HG02571 (cell line): ENCODE measurements around the gene EMD.

ENCODE experiments used
- ATAC-seq: cut with Tn5 transposase; IDR thresholded peaks from one replicate; pipeline ENCODE4 v1.9.1; 2021; ENCODE audit warnings: mild to moderate bottlenecking, moderate library complexity; ENCODE audit not compliant: unreplicated experiment

Gene EMD

DNA sequence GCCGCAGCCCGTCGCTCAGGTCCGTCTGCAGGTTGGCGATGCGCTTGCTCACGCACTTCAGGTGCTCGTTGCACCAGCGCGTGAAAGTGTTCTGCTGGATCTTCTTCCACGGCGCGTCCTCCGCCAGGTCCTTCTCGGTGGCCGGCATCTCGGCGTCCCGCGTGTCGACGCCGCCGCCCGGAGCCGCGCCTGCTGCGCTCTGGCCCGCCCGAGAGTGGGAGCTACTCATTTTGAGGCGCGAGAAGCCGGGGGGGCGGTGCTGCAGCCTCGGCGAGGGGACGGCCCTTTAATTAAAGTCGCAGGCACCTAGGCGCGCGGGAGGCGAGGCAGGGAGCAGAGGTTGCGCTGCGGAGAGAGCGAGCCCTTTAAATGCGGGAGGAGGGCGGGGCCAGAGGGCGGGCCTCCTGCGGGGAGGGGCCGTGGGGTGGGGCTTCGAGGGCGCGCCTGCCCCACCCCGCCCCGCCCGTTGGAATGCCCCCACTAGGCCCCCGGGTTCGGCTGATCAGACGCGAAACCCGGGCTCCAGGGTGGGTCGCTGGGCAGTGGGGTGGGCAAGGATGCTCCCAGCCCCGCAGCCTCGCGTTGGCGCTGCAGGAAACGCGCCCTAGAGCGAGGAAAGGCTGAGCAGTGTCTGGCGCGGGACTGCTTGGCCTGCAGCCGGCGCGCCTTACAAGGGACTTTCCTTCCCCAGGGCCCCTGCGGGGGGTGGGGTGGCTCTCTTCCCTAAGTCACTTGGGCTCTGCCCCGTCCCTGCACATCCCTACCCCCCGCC, 7.9 kb upstream of the EMD start:
- ATAC-seq, result peak; percentile 52

DNA sequence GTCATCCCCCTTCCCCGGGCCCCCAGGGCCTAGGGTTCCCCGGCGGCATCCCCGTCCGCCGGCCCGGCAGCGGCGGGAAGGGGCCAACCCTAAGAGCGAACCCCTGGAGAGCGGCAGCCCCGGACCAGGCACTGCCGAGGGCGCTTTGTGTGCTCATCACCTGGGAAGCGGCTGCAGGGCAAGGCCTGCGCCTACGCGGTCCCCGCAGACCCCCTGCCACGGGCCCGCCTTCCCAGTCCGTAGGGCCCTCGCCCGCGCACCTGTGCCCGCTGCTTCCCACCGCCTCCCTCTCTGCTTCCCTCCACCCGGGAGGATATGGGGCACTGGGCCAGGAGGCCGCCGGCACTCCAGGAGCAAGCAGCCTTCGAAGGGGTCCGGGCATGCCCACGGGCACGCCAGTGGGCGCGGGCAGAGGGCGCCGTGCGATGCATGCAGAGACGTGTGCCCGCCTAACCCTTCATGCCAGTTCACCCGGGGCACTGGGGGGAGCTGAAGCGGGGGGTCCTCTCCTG, 7.2 kb upstream of the EMD start:
- ATAC-seq, result no peak

DNA sequence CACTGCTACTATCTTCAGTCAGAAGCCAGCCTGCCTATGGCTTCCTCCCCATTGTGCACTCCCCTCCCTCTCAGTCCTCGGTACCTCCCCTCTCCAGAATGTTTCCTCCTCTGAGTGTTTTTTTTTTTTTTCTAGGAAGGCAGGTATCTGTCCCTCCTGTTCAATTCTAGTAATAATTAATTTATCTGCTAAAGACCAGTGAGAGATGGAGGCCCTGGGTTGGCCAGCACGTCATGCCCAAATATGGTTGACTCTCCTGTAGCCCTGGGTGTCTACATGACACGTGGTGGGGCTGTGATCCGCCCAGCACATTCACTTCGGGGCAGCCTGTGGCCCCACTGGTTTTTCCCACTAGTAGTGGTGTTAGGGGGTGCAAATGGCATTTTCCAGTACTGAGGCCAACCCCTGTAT, 6.5 kb upstream of the EMD start:
- ATAC-seq, result no peak

DNA sequence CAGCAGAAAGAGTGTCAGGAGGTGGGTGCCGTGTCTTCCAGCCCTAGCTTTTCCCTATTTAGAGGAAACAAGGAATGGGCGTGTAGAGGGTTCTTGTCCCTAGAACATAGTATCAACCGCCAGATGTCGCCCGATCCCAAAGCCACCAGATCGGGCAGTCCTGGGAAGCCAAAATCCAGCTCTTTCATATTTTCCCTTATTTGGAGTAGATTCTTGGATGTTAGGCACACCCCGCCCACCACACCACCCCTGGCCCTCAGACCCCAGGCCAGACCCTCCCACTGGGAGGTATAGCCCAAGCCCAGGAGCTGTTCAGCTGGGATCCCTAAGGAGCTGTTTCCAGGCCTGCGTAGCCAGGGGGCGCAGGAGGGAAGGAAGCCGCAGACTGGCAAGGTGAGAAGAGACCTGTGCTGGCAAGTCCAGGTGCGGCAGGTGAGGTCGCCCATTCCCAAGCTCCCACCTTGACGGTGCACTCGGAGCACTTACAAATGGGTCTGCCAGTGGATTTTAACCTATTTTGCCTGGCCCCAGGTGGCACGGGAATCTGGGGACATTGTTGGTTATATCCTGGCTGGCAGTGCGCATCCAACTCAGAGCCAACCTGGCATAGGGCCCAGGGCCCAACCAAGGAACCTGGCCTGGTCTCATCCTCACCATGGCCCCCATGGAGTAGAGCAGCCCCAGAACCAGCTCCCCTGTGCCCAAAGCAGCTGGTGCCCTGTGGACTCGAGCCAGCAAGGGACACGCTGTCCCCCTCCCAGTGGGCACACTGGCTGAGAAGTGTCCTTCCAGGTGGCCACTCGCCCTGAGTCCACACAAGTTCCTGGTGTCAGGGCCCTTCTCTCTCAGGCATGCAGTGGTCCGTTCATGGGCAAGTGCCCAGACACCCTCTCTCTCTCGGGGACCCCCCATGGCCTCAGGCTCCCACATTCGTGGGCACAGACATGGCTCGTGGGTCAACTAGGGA, 5.5 kb upstream of the EMD start:
- ATAC-seq, result no peak

DNA sequence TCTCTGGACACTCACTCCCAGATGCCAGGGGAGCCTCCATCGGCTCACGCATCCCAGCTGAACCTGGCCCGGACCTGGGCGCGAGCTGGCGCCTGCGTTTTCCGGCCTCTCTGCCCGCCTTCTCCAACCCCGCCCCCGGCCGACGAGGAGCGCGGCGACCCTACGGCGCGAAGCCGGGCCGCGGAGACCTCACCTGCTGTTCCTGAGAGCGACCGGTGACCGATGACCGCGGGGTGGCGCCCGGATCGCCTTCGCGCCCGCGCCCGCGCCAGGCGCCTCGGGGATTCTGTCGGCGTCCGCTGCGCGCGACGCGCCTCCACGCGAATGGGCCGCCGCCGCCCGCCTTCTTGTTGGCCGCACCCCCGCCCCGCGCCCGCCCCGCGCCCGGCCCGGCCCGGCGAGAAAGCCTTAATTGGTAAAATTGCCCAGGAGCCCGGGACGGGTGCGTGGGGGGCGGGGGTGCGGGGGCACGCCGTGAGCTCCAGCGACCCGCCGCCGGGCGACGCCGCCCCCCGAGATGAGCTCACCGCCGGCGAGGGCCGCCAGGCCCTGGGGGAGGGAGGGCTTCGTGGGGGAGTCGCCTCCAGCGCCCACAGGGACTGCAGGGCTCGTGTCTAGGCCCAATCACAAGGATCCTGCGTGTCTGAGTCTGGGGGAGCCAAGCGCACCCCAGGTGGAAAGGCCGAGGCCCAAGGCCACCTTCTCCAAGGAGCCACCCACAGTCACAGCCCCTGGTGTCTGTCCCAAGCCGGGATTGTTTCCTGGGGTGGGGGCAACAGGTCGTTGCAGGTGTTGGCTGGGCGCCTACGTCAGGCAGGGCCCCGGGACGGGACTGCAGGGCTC, 4.6 kb upstream of the EMD start, which contains the start of gene FLNA:
FLNA (minus strand) TSS at position 322 of the 843 bp plus-strand sequence. CDS start 3,389 bp downstream, outside the sequence.
- no peak for ATAC-seq

DNA sequence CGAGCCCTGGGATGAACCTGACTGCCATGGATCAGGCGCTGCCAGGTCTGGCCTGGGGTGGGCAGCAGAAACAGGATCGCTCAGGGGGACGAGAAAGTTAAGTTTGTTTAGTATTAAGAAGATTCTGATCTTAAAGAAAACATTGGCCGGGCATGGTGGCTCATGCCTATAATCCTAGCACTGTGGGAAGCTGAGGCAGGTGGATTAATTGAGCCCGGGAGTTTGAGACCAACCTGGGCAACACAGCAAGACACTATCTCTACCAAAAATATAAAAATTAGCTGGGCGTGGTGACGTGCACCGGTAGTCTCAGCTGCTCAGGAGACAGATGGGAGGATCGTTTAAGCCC, 4.0 kb upstream of the EMD start:
- ATAC-seq, result no peak

DNA sequence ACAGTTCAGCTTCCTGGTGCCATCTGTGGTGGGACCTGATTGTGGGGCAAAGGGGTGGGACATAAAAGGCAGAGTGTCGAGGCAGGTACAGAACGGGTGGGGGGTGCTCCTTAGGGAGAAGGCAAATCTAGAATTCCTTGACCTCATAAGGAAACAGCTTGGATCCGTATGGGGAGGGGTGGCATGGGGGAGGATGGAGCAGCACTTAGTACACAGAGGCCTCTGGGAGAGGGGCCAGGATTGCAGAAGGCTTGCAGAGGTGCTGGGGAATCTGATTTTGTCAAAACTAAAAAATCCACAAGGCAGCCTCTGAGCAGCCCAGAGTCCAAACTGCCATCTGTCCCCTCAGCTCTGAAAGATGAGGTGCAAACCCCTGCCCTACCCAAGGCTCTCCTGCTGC, 2.3 kb upstream of the EMD start:
- no peak for ATAC-seq

DNA sequence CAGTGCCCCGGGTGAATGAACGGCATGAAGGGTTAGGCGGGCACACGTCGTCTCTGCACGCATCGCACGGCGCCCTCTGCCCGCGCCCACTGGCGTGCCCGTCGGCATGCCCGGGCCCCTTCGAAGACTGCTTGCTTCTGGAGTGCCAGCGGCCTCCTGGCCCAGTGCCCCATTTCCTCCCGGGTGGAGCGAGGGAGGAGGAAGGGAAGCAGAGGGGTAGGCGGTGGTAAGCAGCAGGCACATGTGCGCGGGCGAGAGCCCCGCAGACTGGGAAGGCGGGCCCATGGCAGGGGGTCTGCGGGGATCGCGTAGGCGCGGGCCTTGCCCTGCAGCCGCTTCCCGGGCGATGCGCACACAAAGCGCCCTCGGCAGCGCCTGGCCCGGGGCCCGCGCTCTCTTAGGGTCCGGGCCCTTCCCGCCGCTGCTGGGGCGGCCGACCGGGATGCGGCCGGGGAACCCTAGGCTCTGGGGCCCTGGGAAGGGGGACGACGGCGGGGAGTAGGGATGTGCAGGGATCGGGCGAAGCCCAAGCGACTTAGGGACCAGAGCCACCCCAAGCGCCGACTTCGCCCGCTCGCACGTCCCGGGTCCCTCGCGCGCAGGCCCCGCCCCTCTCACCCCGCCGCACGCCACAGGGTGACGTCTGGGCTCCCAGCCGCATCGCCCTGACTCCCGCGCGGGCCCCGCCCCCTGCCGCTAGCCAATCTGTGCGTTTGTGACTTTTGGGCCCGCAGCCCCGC, 866 bp upstream of the EMD start:
- ATAC-seq, result peak; percentile 2

DNA sequence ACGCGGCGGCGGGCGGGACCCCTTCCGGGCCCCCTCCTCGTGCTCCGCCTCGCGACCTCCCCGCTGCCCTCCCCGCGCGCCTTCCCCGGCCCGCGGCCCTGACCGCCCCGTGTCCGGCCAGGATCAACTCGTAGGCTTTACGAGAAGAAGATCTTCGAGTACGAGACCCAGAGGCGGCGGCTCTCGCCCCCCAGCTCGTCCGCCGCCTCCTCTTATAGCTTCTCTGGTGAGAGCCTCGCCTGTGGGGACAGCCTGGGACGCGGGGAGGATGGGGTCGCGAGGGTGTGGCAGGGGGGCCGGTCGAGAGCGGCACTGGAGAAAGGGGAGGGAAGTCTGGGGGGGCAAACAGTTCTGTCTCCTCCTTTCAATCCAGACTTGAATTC, 465 bp downstream of the EMD start:
- ATAC-seq, result peak; percentile 2

DNA sequence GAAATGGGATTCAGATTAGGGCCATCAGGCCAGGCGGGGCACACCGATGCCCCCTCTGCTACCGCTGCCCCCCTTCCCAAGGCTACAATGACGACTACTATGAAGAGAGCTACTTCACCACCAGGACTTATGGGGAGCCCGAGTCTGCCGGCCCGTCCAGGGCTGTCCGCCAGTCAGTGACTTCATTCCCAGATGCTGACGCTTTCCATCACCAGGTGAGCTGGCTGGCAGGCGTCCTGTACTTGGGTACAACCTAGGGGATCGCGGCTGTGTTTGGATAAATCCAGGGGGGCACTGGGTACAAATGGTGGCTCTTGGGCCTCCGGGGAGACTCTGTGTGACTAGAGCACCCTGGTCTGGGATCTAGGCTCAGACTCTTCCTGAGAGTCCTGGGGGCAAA, 1.1 kb downstream of the EMD start:
- ATAC-seq, result no peak

DNA sequence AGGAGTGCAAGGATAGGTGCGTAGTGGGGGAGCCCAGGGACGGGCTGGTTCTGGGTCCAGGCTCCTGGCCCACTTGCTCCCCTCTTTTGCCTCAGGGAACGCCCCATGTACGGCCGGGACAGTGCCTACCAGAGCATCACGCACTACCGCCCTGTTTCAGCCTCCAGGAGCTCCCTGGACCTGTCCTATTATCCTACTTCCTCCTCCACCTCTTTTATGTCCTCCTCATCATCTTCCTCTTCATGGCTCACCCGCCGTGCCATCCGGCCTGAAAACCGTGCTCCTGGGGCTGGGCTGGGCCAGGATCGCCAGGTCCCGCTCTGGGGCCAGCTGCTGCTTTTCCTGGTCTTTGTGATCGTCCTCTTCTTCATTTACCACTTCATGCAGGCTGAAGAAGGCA, 1.7 kb downstream of the EMD start:
- no peak for ATAC-seq

DNA sequence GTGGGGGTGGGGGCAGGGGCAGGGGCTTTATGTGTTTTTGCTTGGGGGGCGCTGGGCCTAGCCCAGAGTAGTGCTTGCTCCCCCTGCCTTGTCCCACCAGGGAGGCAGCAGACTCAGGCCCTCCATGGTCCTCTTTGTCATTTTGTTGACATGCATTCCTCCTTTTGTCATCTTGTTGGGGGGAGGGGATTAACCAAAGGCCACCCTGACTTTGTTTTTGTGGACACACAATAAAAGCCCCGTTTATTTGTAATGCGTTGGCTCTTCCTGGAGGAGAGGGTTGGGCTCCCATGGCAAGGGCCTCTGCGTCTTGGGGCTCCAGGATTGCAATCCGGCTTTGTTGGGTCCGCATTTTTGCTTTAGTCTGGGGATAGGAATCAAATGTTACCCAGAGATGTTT, 2.2 kb downstream of the EMD start:
- ATAC-seq, result no peak

DNA sequence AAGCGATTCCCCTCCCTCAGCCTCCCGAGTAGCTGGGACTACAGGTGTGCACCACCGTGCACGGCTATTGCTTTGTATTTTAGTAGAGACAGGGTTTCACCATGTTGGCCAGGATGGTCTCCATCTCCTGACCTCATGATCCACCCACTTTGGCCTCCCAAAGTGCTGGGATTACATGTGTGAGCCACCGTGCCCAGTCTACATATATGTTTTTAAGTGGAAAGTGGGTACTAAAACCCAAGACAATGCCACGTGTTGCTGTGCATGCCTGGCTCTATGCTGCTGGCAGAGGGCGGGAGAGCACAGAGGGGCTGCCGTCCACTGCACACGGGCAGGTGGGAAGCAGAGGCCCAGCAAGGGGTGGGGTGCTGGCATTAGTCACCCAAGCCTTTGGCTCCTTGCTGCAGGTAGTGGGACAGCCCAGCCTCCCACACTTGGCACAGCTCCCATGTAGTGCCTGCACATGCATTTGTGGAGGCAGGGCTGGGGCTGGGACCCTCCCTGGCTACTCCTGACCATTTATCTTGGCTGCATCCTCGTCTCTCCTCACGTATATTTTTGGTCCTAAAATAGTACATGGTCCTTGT, 3.5 kb downstream of the EMD start:
- no peak for ATAC-seq

DNA sequence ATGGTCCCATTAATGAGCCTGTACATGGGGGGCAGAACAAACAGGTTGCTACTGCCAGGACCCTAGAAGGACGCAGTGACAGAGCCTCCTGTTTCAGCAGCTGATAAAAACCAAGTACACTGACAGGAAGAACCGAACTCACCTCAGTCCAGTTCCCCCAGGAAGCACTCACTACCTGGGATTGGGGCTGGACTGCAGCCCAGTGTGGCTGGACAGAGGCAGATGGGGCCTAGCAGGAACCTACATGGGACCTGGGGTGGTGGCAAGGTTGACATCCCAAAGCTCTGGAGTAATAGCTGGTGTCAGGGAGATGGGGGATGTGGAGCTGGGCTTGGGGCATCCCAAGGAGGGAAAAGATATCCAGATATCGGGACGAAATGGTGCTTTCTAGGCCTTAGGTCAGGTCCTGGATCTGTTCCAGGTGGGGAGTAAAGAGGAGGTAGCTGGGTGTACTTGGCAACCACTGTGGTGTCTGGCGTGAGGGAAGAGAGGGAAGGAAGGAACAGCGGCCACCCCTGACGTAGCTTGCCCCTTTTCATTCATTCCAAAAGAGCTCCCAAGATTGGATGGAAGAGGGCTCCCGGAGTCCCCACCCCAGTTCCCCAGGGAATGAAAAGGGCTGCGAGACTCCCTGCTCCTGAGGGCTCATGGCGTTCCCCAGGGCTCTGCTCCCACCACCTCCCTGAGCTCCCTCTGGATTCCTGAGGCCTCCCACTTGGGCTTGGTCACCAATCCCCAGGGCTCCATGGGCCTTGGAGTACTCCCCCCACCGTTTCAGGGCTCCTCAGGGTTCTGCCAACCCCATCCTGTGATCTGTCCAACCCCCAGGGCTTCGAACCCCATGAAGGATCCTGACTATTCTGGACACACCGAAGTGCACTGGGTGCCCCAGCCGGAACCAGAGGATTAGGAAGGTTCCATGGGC, 4.5 kb downstream of the EMD start:
- no peak for ATAC-seq

DNA sequence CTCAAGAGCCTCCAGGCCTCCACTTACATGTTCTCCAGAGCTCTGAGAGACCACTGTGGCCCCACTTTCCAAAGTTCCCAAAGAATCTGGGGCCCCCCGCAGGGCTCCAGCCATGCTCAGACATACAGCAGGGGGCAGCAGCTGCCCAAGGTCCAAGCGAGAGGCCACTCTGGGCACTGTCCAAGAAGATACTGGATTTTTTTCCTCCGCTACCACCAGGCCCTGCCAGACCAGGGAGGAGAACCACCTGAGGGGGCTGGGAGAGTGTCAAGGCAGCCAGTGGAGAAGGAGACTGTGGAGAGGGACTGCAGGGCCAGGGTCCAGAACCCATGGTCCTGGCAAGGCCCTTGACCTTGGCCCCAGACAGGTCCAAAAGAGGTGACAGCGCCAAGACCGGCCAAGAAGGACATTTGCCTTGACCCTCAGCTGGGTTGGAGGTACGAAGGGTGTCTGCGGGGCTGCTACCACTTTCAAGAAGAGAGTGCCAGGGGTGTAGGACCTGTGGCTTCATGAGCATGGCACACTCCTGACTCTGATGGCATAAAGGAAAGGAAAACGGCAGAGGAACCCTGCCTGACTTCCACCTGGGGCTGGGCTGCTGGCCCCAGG, 5.3 kb downstream of the EMD start:
- no peak for ATAC-seq

DNA sequence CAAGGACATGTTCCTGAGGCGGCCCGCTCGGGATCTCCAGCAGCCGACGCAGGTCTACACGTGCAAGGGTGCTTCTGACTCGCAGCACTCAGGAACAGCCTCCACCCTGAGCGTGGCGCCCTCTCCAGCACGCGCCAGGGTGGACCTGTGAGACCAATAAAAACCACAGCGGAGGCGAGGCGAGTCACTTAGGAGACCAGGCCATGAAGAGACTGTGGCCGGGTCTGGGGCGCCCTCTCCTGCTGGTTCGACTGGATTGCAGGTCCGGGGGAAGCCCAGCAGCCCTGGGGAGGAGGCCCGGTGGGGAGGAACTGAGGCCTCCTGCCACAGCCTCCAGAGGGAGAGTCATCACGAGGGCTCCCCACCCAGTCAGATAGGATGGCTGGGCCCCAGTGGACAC, 9.0 kb downstream of the EMD start:
- peak; percentile 30 for ATAC-seq

DNA sequence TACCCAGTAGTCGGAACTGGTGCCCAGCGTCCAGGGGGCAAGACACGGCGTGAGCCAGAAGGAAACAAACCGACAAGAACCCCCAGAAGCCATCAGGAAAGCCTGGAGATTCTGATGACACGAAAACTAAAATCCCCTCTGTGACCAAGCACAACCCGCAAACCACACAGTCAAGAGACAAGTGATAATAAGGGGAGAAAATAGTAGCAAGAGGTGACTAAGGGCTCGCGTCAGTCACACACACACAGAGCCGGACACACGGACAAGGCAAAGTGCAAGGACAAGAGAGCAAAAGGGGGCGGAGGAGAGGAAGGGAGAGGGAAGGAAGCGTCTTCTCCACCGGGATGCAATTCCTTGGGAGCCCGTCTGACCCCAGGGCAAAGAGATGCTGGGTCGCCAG, 9.6 kb downstream of the EMD start:
- peak; percentile 17 for ATAC-seq
